SJSA1 (cell line): Measurements from ENCODE around the gene SLC2A14. TPM values are rescaled to one million over a fixed set of nuclear protein-coding genes. Genes with fewer than 3 reads are reported as not detected.
"Not testable (repeated sequence)": the region's sequence is repeated elsewhere in the genome, so short reads cannot be mapped to it uniquely, and the experiment has no call there.

Experiments used
- DNase-seq, 2 experiments: peaks; one replicate each; pipeline ENCODE4 v3.0.0-alpha.2; 2015 to 2020; ENCODE audit warnings: low spot score in 2 of 2, low read depth in 1 of 2
- H3K27ac ChIP-seq: fragments of 250-450 bp; sonication (Bioruptor Pico); 2 replicates; pipeline ENCODE4 v1.5.1; 2020; ENCODE audit warnings: mild to moderate bottlenecking, moderate library complexity
- H3K27me3 ChIP-seq: fragments of 250-450 bp; sonication (Bioruptor Pico); replicated peaks from 2 replicates; pipeline ENCODE4 v1.5.1; 2020; ENCODE audit warnings: mild to moderate bottlenecking, moderate library complexity
- H3K36me3 ChIP-seq: fragments of 250-450 bp; sonication (Bioruptor Pico); 2 replicates; pipeline ENCODE4 v1.5.1; 2020; ENCODE audit warnings: mild to moderate bottlenecking
- H3K4me1 ChIP-seq: fragments of 250-450 bp; sonication (Bioruptor Pico); replicated peaks from 2 replicates; pipeline ENCODE4 v1.6.1; 2021; ENCODE audit warnings: mild to moderate bottlenecking
- H3K4me3 ChIP-seq: fragments of 250-450 bp; sonication (Bioruptor Pico); 2 replicates; pipeline ENCODE4 v1.5.1; 2020; ENCODE audit warnings: mild to moderate bottlenecking
- H3K9me3 ChIP-seq: fragments of 250-450 bp; sonication (Bioruptor Pico); replicated peaks from 2 replicates; pipeline ENCODE4 v1.5.1; 2020; ENCODE audit warnings: mild to moderate bottlenecking
- total RNA-seq: library from RNA; depleted of rRNA; stranded (reverse); fragments of >200 nt; shearing (Covaris generic); gene quantifications from 2 replicates; pipeline ENCODE4 v1.2.3, GENCODE V29; 2014

Gene SLC2A14
- total RNA-seq, 1 experiment from 2014 or later, result not detected

- H3K4me3 ChIP-seq, result no peak overlapping the region
- DNase-seq, result no peak
- H3K9me3 ChIP-seq, result no peaks in the 10 kb centered on the region
- H3K27ac ChIP-seq, result no peak overlapping the region
- no peaks in the 10 kb centered on the region for H3K27me3 ChIP-seq
- no peaks in the 10 kb centered on the region for H3K36me3 ChIP-seq
- H3K4me1 ChIP-seq, result no peaks in the 10 kb centered on the region
These were observed 19.7 kb upstream of the SLC2A14 start for GRCh38 chr12:7892186-7892980.

- H3K4me1 ChIP-seq, result no peaks in the 10 kb centered on the region
- no peaks in the 10 kb centered on the region; the same call in 1 of the 2 replicates for H3K27me3 ChIP-seq
- H3K9me3 ChIP-seq, result no peaks in the 10 kb centered on the region
- no peaks in the 10 kb centered on the region for H3K36me3 ChIP-seq
- DNase-seq, result no peak
- H3K27ac ChIP-seq, result no peak overlapping the region
- no peak overlapping the region for H3K4me3 ChIP-seq
These were observed 12.0 kb upstream of the SLC2A14 start for GRCh38 chr12:7884689-7885088.

- DNase-seq, H3K27ac ChIP-seq, H3K4me1 ChIP-seq, H3K27me3 ChIP-seq, H3K4me3 ChIP-seq, H3K36me3 ChIP-seq, H3K9me3 ChIP-seq: not testable (repeated sequence)
These were observed 9.0 kb upstream of the SLC2A14 start for GRCh38 chr12:7881736-7882120.

- H3K27ac ChIP-seq, H3K4me1 ChIP-seq, H3K4me3 ChIP-seq, H3K27me3 ChIP-seq, DNase-seq, H3K36me3 ChIP-seq, H3K9me3 ChIP-seq: not testable (repeated sequence)
These were observed 8.4 kb upstream of the SLC2A14 start for GRCh38 chr12:7880952-7881735.

GRCh38 chr12:7879246-7879645 lies 6.5 kb upstream of the SLC2A14 start:
- H3K27ac ChIP-seq, result no peak overlapping the region
- H3K27me3 ChIP-seq, result no peaks in the 10 kb centered on the region
- H3K4me1 ChIP-seq, result no peaks in the 10 kb centered on the region
- H3K9me3 ChIP-seq, result no peaks in the 10 kb centered on the region
- DNase-seq, result no peak
- no peaks in the 10 kb centered on the region for H3K36me3 ChIP-seq
- no peak overlapping the region for H3K4me3 ChIP-seq

GRCh38 chr12:7877420-7877819 lies 4.7 kb upstream of the SLC2A14 start:
- H3K4me3 ChIP-seq, result no peak overlapping the region
- no peaks in the 10 kb centered on the region for H3K4me1 ChIP-seq
- H3K36me3 ChIP-seq, result no peaks in the 10 kb centered on the region
- no peaks in the 10 kb centered on the region for H3K9me3 ChIP-seq
- no peak for DNase-seq
- no peak overlapping the region for H3K27ac ChIP-seq
- no peaks in the 10 kb centered on the region for H3K27me3 ChIP-seq

GRCh38 chr12:7870335-7870734 lies 2.4 kb downstream of the SLC2A14 start:
- Histone ChIP-seq H3K9me3 (no peaks in the 10 kb centered on the region), H3K4me1 (no peaks in the 10 kb centered on the region), H3K36me3 (no peaks in the 10 kb centered on the region), H3K4me3 (no peak overlapping the region), H3K27ac (no peak overlapping the region), H3K27me3 (no peaks in the 10 kb centered on the region)
- DNase-seq, result no peak

GRCh38 chr12:7869137-7869536 lies 3.6 kb downstream of the SLC2A14 start:
- Histone ChIP-seq H3K9me3 (no peaks in the 10 kb centered on the region), H3K27me3 (no peaks in the 10 kb centered on the region), H3K27ac (no peak overlapping the region), H3K4me3 (no peak overlapping the region), H3K4me1 (no peaks in the 10 kb centered on the region), H3K36me3 (no peaks in the 10 kb centered on the region)
- no peak for DNase-seq

- H3K4me1 ChIP-seq, result no peaks in the 10 kb centered on the region
- no peak overlapping the region for H3K27ac ChIP-seq
- no peaks in the 10 kb centered on the region for H3K36me3 ChIP-seq
- H3K9me3 ChIP-seq, result no peaks in the 10 kb centered on the region
- H3K27me3 ChIP-seq, result no peaks in the 10 kb centered on the region
- no peak for DNase-seq
- H3K4me3 ChIP-seq, result no peak overlapping the region
These were observed 4.3 kb downstream of the SLC2A14 start for GRCh38 chr12:7868391-7868790.

GRCh38 chr12:7864601-7865150 lies 8.0 kb downstream of the SLC2A14 start:
- Histone ChIP-seq H3K9me3 (no peaks in the 10 kb centered on the region), H3K27ac (no peak overlapping the region), H3K4me1 (peaks cover 10% of the 10 kb centered on the region), H3K36me3 (no peaks in the 10 kb centered on the region), H3K4me3 (no peak overlapping the region), H3K27me3 (no peaks in the 10 kb centered on the region)
- DNase-seq, result no peak

GRCh38 chr12:7862814-7863348 lies 9.8 kb downstream of the SLC2A14 start:
- H3K4me3 ChIP-seq, H3K27me3 ChIP-seq, H3K4me1 ChIP-seq, H3K36me3 ChIP-seq, DNase-seq, H3K9me3 ChIP-seq, H3K27ac ChIP-seq: not testable (repeated sequence)

- not testable (repeated sequence) for H3K4me3 ChIP-seq, H3K27me3 ChIP-seq, DNase-seq, H3K4me1 ChIP-seq, H3K9me3 ChIP-seq, H3K27ac ChIP-seq, H3K36me3 ChIP-seq
These were observed 10.4 kb downstream of the SLC2A14 start for GRCh38 chr12:7862301-7862700.

GRCh38 chr12:7859552-7859951 lies 13.2 kb downstream of the SLC2A14 start:
- no peak overlapping the region for H3K4me3 ChIP-seq
- DNase-seq, result no peak
- no peaks in the 10 kb centered on the region for H3K9me3 ChIP-seq
- H3K4me1 ChIP-seq, result peaks cover 10% of the 10 kb centered on the region
- H3K36me3 ChIP-seq, result no peaks in the 10 kb centered on the region
- no peak overlapping the region for H3K27ac ChIP-seq
- H3K27me3 ChIP-seq, result no peaks in the 10 kb centered on the region

- Histone ChIP-seq H3K9me3 (no peaks in the 10 kb centered on the region), H3K27ac (no peak overlapping the region), H3K4me3 (no peak overlapping the region), H3K4me1 (peaks cover 10% of the 10 kb centered on the region), H3K27me3 (no peaks in the 10 kb centered on the region; the same call in 1 of the 2 replicates), H3K36me3 (no peaks in the 10 kb centered on the region)
- DNase-seq, result no peak
These were observed 14.7 kb downstream of the SLC2A14 start for GRCh38 chr12:7857971-7858370.
